HG02943 (cell line): Measurements from ENCODE around the gene KDR.

ENCODE experiments used
- ATAC-seq: cut with Tn5 transposase; IDR thresholded peaks from one replicate; pipeline ENCODE4 v1.9.1; 2021; ENCODE audit warnings: mild to moderate bottlenecking, low read depth, moderate library complexity; ENCODE audit not compliant: unreplicated experiment

Gene KDR

GRCh38 chr4:55124322-55125076, 896 bp downstream of the KDR start:
- no peak for ATAC-seq

GRCh38 chr4:55123791-55124190, 1.6 kb downstream of the KDR start:
- ATAC-seq: no peak

GRCh38 chr4:55122235-55122634, 3.2 kb downstream of the KDR start:
- no peak for ATAC-seq

GRCh38 chr4:55121246-55121645, 4.1 kb downstream of the KDR start:
- no peak for ATAC-seq

- ATAC-seq: no peak
Observed at GRCh38 chr4:55118397-55118796, 7.0 kb downstream of the KDR start.

- no peak for ATAC-seq
Observed at GRCh38 chr4:55117511-55117910, 7.9 kb downstream of the KDR start.

GRCh38 chr4:55116450-55116849, 8.9 kb downstream of the KDR start:
- no peak for ATAC-seq

- ATAC-seq: no peak
Observed at GRCh38 chr4:55111601-55112000, 13.8 kb downstream of the KDR start.

GRCh38 chr4:55110131-55110530, 15.3 kb downstream of the KDR start:
- ATAC-seq: no peak

GRCh38 chr4:55107054-55107453, 18.3 kb downstream of the KDR start:
- ATAC-seq: no peak

GRCh38 chr4:55103224-55103623, 22.2 kb downstream of the KDR start:
- no peak for ATAC-seq

- ATAC-seq: no peak
Observed at GRCh38 chr4:55099816-55100215, 25.6 kb downstream of the KDR start.

- ATAC-seq: no peak
Observed at GRCh38 chr4:55098456-55099204, 26.8 kb downstream of the KDR start.

- no peak for ATAC-seq
Observed at GRCh38 chr4:55096619-55097018, 28.8 kb downstream of the KDR start.

- no peak for ATAC-seq
Observed at GRCh38 chr4:55096045-55096444, 29.4 kb downstream of the KDR start.

GRCh38 chr4:55092504-55092903, 32.9 kb downstream of the KDR start:
- ATAC-seq: no peak

GRCh38 chr4:55089916-55090315, 35.5 kb downstream of the KDR start:
- ATAC-seq: no peak

GRCh38 chr4:55087913-55088260, 37.5 kb downstream of the KDR start:
- ATAC-seq: no peak

GRCh38 chr4:55087009-55087912, 38.1 kb downstream of the KDR start:
- no peak for ATAC-seq

- no peak for ATAC-seq
Observed at GRCh38 chr4:55086578-55086977, 38.8 kb downstream of the KDR start.

GRCh38 chr4:55083735-55084134, 41.7 kb downstream of the KDR start:
- no peak for ATAC-seq
